Measurements from ENCODE around the gene IPCEF1. TPM values are rescaled to one million over a fixed set of nuclear protein-coding genes. Genes with fewer than 3 reads are reported as not detected.

Gene IPCEF1
- polyA plus RNA-seq, 3 donors: 14.7 to 29.7 (median 16.5) TPM

DNA sequence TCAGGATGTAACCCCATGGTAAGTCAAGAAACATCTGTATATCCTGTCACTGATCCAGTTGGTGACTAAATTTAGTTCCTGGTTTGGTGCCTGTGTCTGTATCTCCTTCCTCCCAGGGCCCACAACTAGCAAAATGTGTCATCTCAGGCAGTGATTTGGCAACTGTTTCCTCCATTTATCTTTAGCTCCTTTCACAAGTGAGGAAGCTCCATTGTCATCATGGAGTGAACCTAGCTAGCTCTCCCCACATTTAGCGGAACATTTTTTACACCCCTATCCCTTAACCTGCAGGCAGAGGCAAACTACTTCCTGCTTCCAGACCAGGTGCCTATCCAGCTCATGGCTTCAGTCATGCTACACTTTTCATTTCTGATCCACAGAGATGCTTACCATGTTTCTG lies 99.5 kb downstream of the IPCEF1 start:
- Histone ChIP-seq H2AFZ (ENCODE audit: insufficient read depth, low read depth, low read length, poor library complexity, severe bottlenecking) (no peak overlapping the region), H4K20me1 (ENCODE audit: insufficient read depth, low read length) (peaks cover 6% of the 10 kb centered on the region), H3K27me3 (ENCODE audit: control insufficient read depth in 2 of 2, insufficient read depth in 2 of 2, low read length in 2 of 2) (no peaks in the 10 kb centered on the region), H3K9me3 (replicated peaks in 1 of 2; ENCODE audit: control insufficient read depth in 1 of 2, insufficient read depth in 1 of 2, low read length in 2 of 2) (no peaks in the 10 kb centered on the region), H3K4me3 (replicated peaks in 1 of 3; ENCODE audit: low read depth in 2 of 3, low read length in 3 of 3) (peak overlapping the region in 1 of 3 experiments; percentile 56), H3K79me2 (ENCODE audit: insufficient read depth, low read length) (peaks cover 76% of the 10 kb centered on the region), H3K9ac (ENCODE audit: insufficient read depth, low read length, poor library complexity, severe bottlenecking) (no peak overlapping the region), H3K4me1 (ENCODE audit: control insufficient read depth in 1 of 2, insufficient read depth in 2 of 2, low read length in 2 of 2) (peaks cover 47 to 62% of the 10 kb centered on the region in 2 donors), H3K27ac (ENCODE audit: low read depth in 1 of 2, low read length in 2 of 2) (peak overlapping the region; percentile 65 to 85), H3K4me2 (replicated peaks; ENCODE audit: extremely low read depth, low read length, poor library complexity, severe bottlenecking) (peak overlapping the region; percentile 61), H3K36me3 (replicated peaks in 1 of 2; ENCODE audit: control insufficient read depth in 1 of 2, insufficient read depth in 2 of 2, low read length in 2 of 2) (peaks cover 3 to 16% of the 10 kb centered on the region in 2 donors)
- H3K27ac Mint-ChIP-seq: peak overlapping the region; percentile 77 to 92 (median 89)
- intact Hi-C loops (cut with micrococcal nuclease): loop anchor here in 1 of 2 donors (10.0 kb wide), 1 partner anchor 48 kb away; no protein-coding TSS in a partner anchor
- H3K27me3 Mint-ChIP-seq (ENCODE audit: low read depth in 3 of 3): no peaks in the 10 kb centered on the region
- TF ChIP-seq, protein P1, sequence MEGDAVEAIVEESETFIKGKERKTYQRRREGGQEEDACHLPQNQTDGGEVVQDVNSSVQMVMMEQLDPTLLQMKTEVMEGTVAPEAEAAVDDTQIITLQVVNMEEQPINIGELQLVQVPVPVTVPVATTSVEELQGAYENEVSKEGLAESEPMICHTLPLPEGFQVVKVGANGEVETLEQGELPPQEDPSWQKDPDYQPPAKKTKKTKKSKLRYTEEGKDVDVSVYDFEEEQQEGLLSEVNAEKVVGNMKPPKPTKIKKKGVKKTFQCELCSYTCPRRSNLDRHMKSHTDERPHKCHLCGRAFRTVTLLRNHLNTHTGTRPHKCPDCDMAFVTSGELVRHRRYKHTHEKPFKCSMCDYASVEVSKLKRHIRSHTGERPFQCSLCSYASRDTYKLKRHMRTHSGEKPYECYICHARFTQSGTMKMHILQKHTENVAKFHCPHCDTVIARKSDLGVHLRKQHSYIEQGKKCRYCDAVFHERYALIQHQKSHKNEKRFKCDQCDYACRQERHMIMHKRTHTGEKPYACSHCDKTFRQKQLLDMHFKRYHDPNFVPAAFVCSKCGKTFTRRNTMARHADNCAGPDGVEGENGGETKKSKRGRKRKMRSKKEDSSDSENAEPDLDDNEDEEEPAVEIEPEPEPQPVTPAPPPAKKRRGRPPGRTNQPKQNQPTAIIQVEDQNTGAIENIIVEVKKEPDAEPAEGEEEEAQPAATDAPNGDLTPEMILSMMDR (IDR thresholded peaks at IDR 0.05): no peak
- H3K9me3 Mint-ChIP-seq: peaks cover 0 to 6% (median 3%) of the 10 kb centered on the region in 7 donors
- DNase-seq: peak; percentile 87 to 97 (median 97)
- peaks cover 19 to 34% of the 10 kb centered on the region in 2 donors for H3K36me3 Mint-ChIP-seq
- H3K4me1 Mint-ChIP-seq: peaks cover 70% of the 10 kb centered on the region
- H3K4me3 Mint-ChIP-seq: peak overlapping the region; percentile 43 to 44
- WGBS (ENCODE audit: insufficient coverage): 0% methylated on average over 1 of the region's 1 CpG

GRCh38 chr6:154252678-154253077 lies 103.9 kb downstream of the IPCEF1 start:
- TF ChIP-seq, protein P1 (IDR thresholded peaks at IDR 0.05): no peak
- H3K9me3 Mint-ChIP-seq: peaks cover 0 to 6% (median 3%) of the 10 kb centered on the region in 7 donors
- peak in 2 of 3 donors; percentile 40 to 71 for DNase-seq
- Histone ChIP-seq H3K4me2 (replicated peaks; ENCODE audit: extremely low read depth, low read length, poor library complexity, severe bottlenecking) (peak overlapping the region; percentile 15), H3K79me2 (ENCODE audit: insufficient read depth, low read length) (peaks cover 79% of the 10 kb centered on the region), H3K9ac (ENCODE audit: insufficient read depth, low read length, poor library complexity, severe bottlenecking) (no peak overlapping the region), H3K27ac (ENCODE audit: low read depth in 1 of 2, low read length in 2 of 2) (peak overlapping the region in 1 of 2 donors; percentile 49), H3K4me3 (replicated peaks in 1 of 3; ENCODE audit: low read depth in 2 of 3, low read length in 3 of 3) (no peak overlapping the region), H3K9me3 (replicated peaks in 1 of 2; ENCODE audit: control insufficient read depth in 1 of 2, insufficient read depth in 1 of 2, low read length in 2 of 2) (no peaks in the 10 kb centered on the region), H3K27me3 (ENCODE audit: control insufficient read depth in 2 of 2, insufficient read depth in 2 of 2, low read length in 2 of 2) (no peaks in the 10 kb centered on the region), H3K4me1 (ENCODE audit: control insufficient read depth in 1 of 2, insufficient read depth in 2 of 2, low read length in 2 of 2) (peaks cover 59 to 74% of the 10 kb centered on the region in 2 donors), H4K20me1 (ENCODE audit: insufficient read depth, low read length) (no peaks in the 10 kb centered on the region), H3K36me3 (replicated peaks in 1 of 2; ENCODE audit: control insufficient read depth in 1 of 2, insufficient read depth in 2 of 2, low read length in 2 of 2) (no peaks in the 10 kb centered on the region), H2AFZ (ENCODE audit: insufficient read depth, low read depth, low read length, poor library complexity, severe bottlenecking) (no peak overlapping the region)
- H3K36me3 Mint-ChIP-seq: peaks cover 12 to 20% of the 10 kb centered on the region in 2 donors
- H3K4me1 Mint-ChIP-seq: peaks cover 74% of the 10 kb centered on the region
- H3K27me3 Mint-ChIP-seq (ENCODE audit: low read depth in 3 of 3): no peaks in the 10 kb centered on the region
- H3K27ac Mint-ChIP-seq: peak overlapping the region; percentile 12 to 91 (median 81)
- no peak overlapping the region for H3K4me3 Mint-ChIP-seq
- intact Hi-C loops (cut with micrococcal nuclease): loop anchor here in 1 of 2 donors (10.0 kb wide), 1 partner anchor 52 kb away; no protein-coding TSS in a partner anchor
- whole genome bisulfite sequencing (ENCODE audit: insufficient coverage): 100% methylated on average over 1 of the region's 3 CpGs

Data from CD14-positive monocyte (primary cell).